Hippocampal formation (tissue), 2 donors: ENCODE results near the gene LRCH3.
"Not testable (repeated sequence)": the region's sequence is repeated elsewhere in the genome, so short reads cannot be mapped to it uniquely, and the experiment has no call there.

Source experiments
- DNase-seq, 2 donors: peaks; one replicate each; lab custom pipeline; 2025; lab: John Stamatoyannopoulos, UW

LRCH3 gene

DNA sequence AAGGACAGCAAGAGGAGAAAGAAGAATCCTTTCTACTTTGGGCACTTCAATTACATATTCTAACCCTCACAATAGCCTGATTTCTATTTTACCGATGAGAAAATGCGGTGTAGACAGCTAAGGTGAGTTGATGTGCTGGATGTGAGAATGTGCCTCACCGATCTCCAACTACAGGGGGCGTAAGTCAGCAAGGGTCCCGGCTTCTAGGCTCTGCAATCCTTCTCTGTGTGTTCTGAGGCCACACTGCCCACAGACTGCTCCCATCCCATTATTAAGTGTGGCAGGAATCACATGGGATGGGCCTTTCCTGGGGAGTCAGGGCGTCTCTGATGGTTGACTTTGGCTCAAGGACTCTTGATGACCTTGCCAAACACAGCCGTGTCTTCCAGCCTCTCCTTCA is 135.4 kb downstream of the LRCH3 start:
- no peak for DNase-seq

DNA sequence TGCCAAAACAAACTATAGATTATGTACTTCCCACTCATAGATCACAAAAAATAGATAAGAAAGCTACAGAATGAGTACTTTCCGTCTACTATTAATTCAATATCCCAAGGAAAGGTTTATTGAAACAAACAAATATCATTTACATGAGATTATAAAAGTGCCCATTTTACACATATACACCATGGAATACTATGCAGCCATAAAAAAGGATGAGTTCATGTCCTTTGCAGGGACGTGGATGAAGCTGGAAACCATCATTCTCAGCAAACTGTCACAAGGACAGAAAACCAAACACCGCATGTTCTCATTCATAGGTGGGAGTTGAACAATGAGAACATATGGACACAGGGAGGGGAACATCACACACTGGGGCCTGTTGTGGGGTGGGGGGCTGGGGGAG is 136.5 kb downstream of the LRCH3 start:
- DNase-seq: not testable (repeated sequence)

DNA sequence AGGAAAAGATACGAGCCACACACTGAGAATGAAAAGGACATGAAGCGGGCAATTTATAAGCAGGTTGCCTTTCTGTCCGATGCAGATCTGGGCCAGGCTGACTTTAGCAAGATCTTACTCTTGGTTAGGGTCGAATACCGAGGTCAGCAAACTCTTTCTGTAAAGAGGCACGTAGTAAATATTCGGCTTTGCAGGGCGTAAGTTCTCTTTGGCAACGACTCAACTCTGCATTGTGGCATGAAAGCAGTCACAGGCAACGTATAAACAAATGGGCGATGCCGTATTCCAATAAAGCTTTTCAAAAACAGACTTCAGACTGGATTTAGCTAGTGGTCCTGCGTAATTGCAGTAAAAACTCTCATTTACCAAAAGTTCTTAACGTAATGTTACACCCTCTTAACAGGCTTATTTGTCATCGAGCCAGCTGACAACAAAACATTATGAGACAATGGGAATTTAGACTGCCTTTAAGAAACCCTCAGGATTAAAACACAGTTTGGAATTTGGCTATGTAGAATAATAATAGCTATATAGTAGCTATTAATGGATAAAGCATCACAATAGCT is 145.8 kb downstream of the LRCH3 start:
- DNase-seq: no peak
